GM23338 (cell line): Measurements from ENCODE around the gene TFDP1.

Experiments
- CREB1 ChIP-seq: fragments of 250-450 bp; sonication (Bioruptor Pico); IDR thresholded peaks from 2 replicates; pipeline ENCODE4 v1.5.0; 2020; ENCODE audit warnings: low read depth, mild to moderate bottlenecking, moderate library complexity
- CTCF ChIP-seq, 2 experiments: fragments of 200-600 bp in 1 of 2; sonication (generic) in 1 of 2; conservative IDR thresholded peaks; 2 replicates each; pipeline versions ENCODE4 v1.5.1 to v1.6.1; 2016 to 2017; ENCODE audit warnings: antibody characterized with exemption in 2 of 2, low read depth in 2 of 2, mild to moderate bottlenecking in 2 of 2, moderate library complexity in 1 of 2
- ETS1 ChIP-seq: IDR thresholded peaks from 2 replicates; pipeline ENCODE4 v1.6.1; 2016; ENCODE audit warnings: antibody characterized with exemption
- EZH2 ChIP-seq: fragments of 200-600 bp; sonication (generic); IDR thresholded peaks from one replicate; pipeline ENCODE4 v1.8.0; 2017; ENCODE audit warnings: antibody characterized with exemption, mild to moderate bottlenecking, low read depth; ENCODE audit not compliant: unreplicated experiment
- EZH2phosphoT487 ChIP-seq: fragments of 200-600 bp; sonication (generic); IDR thresholded peaks from one replicate; pipeline ENCODE4 v1.8.1; 2018; ENCODE audit warnings: antibody characterized with exemption; ENCODE audit not compliant: unreplicated experiment
- JUNB ChIP-seq: IDR thresholded peaks from one replicate; pipeline ENCODE4 v1.6.1; 2016; ENCODE audit warnings: antibody characterized with exemption; ENCODE audit not compliant: unreplicated experiment
- POLR2AphosphoS5 ChIP-seq: IDR thresholded peaks from 2 replicates; pipeline ENCODE4 v1.6.1; 2016; ENCODE audit warnings: antibody characterized with exemption, low read depth
- REST ChIP-seq: IDR thresholded peaks from one replicate; pipeline ENCODE4 v1.6.1; 2018; ENCODE audit warnings: antibody characterized with exemption; ENCODE audit not compliant: unreplicated experiment
- STAT1 ChIP-seq: IDR thresholded peaks from one replicate; pipeline ENCODE4 v1.6.1; 2016; ENCODE audit warnings: antibody characterized with exemption; ENCODE audit not compliant: unreplicated experiment
- ZNF114 ChIP-seq: fragments of 250-450 bp; sonication (Bioruptor Pico); IDR thresholded peaks from 2 replicates; pipeline ENCODE4 v1.5.0; 2020; ENCODE audit warnings: mild to moderate bottlenecking, moderate library complexity
- ZNF331 ChIP-seq: fragments of 250-450 bp; sonication (Bioruptor Pico); IDR thresholded peaks from 2 replicates; pipeline ENCODE4 v1.5.0; 2020; ENCODE audit warnings: low read depth, mild to moderate bottlenecking, moderate library complexity
- ZNF462 ChIP-seq: fragments of 250-450 bp; sonication (Bioruptor Pico); IDR thresholded peaks from 2 replicates; pipeline ENCODE4 v1.5.0; 2020; ENCODE audit warnings: mild to moderate bottlenecking, moderate library complexity

GRCh38 chr13:113654175-113654560, 69.6 kb downstream of the TFDP1 start:
- TF ChIP-seq POLR2AphosphoS5 (no peak), STAT1 (no peak), EZH2phosphoT487 (no peak), CTCF (conservative IDR thresholded peaks at IDR 0.05; ENCODE audit: low read depth in 2 of 2) (no peak), EZH2 (no peak), CREB1 (CRISPR knock-in tag) (no peak), REST (no peak), JUNB (no peak), ZNF331 (no peak), ZNF462 (CRISPR knock-in tag) (no peak), ETS1 (no peak), ZNF114 (no peak)
